Measurements from ENCODE around the gene RPGRIP1L. TPM values are rescaled to one million over a fixed set of nuclear protein-coding genes. Genes with fewer than 3 reads are reported as not detected.

The RPGRIP1L gene
- total RNA-seq, 4 donors from 2014 or later = 0.53 to 0.75 (median 0.68) TPM

DNA sequence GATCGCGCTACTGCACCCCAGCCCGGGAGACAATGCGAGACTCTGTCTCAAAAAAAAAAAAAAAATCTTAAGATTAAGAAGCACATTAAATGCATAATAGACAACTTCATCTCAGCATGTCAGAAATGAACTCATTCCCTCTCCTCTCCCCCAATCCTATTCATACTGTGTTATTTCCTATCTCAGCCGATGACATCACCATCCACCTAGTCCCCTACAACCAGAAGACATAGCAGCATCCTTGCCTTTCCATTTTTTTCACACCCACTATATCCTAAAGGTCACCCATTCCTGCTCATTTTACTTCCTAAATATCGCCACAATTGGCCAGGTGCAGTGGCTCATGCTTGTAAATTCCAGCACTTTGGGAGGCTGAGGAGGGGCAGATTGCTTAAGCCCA lies 81.3 kb downstream of the RPGRIP1L start:
- no peak overlapping the region for H3K4me3 ChIP-seq
- DNase-seq (no peak), ATAC-seq (no peak)

DNA sequence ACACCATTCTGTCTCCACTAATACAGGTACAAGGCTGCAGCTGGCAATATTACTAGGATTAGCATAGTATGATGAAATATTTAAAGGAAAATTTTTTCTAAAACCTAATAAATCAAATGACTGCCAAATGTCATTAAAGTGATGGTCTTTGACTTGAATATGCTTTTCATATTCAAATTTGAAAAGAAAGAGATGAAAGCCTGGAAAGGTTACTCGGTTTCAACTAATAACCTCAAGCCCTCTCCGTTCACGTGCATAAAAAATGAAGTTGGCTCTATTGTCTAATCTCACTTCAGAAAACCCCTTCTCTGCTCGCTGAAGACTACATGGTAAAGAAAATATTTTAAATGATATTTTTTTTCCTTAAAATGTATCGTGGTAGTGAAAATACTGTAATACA lies 83.2 kb downstream of the RPGRIP1L start:
- H3K27ac ChIP-seq = no peak overlapping the region

More for the DNA sequence above, 81.3 kb downstream of the RPGRIP1L start:
- H3K9me3 ChIP-seq = no peaks in the 10 kb centered on the region
- intact Hi-C loops (cut with DNase I; ENCODE audit: low total_unique reads) = no loop called here
- H3K27me3 ChIP-seq = no peaks in the 10 kb centered on the region
- H3K4me1 ChIP-seq = no peaks in the 10 kb centered on the region
- in situ Hi-C loops (cut with MboI; ENCODE audit: low sequenced_read_pairs in 4 of 4) = no loop called here
- no peaks in the 10 kb centered on the region for H3K36me3 ChIP-seq
- TF ChIP-seq POLR2A (IDR thresholded peaks at IDR 0.05) = no peak
- TF ChIP-seq, protein P1, sequence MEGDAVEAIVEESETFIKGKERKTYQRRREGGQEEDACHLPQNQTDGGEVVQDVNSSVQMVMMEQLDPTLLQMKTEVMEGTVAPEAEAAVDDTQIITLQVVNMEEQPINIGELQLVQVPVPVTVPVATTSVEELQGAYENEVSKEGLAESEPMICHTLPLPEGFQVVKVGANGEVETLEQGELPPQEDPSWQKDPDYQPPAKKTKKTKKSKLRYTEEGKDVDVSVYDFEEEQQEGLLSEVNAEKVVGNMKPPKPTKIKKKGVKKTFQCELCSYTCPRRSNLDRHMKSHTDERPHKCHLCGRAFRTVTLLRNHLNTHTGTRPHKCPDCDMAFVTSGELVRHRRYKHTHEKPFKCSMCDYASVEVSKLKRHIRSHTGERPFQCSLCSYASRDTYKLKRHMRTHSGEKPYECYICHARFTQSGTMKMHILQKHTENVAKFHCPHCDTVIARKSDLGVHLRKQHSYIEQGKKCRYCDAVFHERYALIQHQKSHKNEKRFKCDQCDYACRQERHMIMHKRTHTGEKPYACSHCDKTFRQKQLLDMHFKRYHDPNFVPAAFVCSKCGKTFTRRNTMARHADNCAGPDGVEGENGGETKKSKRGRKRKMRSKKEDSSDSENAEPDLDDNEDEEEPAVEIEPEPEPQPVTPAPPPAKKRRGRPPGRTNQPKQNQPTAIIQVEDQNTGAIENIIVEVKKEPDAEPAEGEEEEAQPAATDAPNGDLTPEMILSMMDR (IDR thresholded peaks at IDR 0.05 in 4 of 5, conservative IDR thresholded peaks at IDR 0.05 in 1 of 5) = no peak
- H3K27ac ChIP-seq = no peak overlapping the region

DNA sequence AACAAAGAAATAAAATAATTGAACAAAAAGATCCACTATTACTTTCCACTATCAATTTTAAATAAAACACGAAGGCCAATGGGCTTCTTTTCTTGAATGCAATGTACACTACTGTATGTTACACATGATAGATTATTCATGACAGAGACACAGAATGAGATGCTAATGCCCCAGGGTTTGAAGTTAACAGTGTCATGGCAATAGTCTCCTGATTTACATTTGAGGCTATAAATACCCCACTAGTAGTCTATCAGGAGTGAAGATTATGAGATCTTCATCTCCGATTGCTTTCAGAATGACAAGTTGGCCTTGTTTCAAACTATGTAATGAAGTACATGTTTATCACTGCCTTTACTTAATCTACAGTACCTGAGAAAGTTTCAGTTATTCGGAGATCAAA lies 84.4 kb downstream of the RPGRIP1L start:
- TF ChIP-seq POLR2A (IDR thresholded peaks at IDR 0.05) = no peak
- TF ChIP-seq, protein P1 (IDR thresholded peaks at IDR 0.05 in 4 of 5, conservative IDR thresholded peaks at IDR 0.05 in 1 of 5) = no peak
- Histone ChIP-seq H3K4me1 (no peaks in the 10 kb centered on the region), H3K36me3 (no peaks in the 10 kb centered on the region), H3K9me3 (no peaks in the 10 kb centered on the region), H3K27ac (no peak overlapping the region), H3K4me3 (no peak overlapping the region), H3K27me3 (no peaks in the 10 kb centered on the region)
- DNase-seq (no peak), ATAC-seq (no peak)
- intact Hi-C loops (cut with DNase I; ENCODE audit: low total_unique reads) (no loop called here), in situ Hi-C loops (cut with MboI; ENCODE audit: low sequenced_read_pairs in 4 of 4) (no loop called here)

More for the DNA sequence above, 83.2 kb downstream of the RPGRIP1L start:
- ATAC-seq = no peak
- TF ChIP-seq, protein P1 (IDR thresholded peaks at IDR 0.05 in 4 of 5, conservative IDR thresholded peaks at IDR 0.05 in 1 of 5) = no peak
- TF ChIP-seq POLR2A (IDR thresholded peaks at IDR 0.05) = no peak
- H3K9me3 ChIP-seq = no peaks in the 10 kb centered on the region
- H3K4me3 ChIP-seq = no peak overlapping the region
- H3K36me3 ChIP-seq = no peaks in the 10 kb centered on the region
- no peaks in the 10 kb centered on the region for H3K4me1 ChIP-seq
- no peaks in the 10 kb centered on the region for H3K27me3 ChIP-seq
- intact Hi-C loops (cut with DNase I; ENCODE audit: low total_unique reads) (no loop called here), in situ Hi-C loops (cut with MboI; ENCODE audit: low sequenced_read_pairs in 4 of 4) (no loop called here)
- no peak for DNase-seq

DNA sequence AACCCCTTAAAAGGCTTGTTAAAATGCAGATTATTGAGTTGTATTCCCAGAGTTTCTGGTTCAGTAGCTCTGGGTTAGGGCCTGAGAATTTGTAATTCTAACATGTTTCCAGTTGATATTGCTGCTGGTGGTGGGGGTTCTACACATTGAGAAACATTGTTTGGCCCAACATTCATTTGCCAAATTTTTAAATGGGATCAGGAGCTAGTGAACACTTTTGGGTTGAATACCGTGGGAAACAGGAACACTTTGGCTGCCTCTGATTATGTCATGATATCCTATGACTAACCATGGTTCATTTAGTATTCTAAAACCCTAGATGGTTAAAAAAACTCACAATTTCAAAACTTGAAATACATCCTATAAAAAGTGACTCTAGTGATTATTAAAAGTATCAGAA lies 89.3 kb downstream of the RPGRIP1L start:
- Histone ChIP-seq H3K27me3 (no peaks in the 10 kb centered on the region), H3K36me3 (no peaks in the 10 kb centered on the region), H3K4me1 (no peaks in the 10 kb centered on the region), H3K4me3 (no peak overlapping the region), H3K9me3 (no peaks in the 10 kb centered on the region), H3K27ac (no peak overlapping the region)
- ATAC-seq (no peak), DNase-seq (no peak)
- in situ Hi-C loops (cut with MboI; ENCODE audit: low sequenced_read_pairs in 4 of 4) = no loop called here
- intact Hi-C loops (cut with DNase I; ENCODE audit: low total_unique reads) = no loop called here
- TF ChIP-seq POLR2A (IDR thresholded peaks at IDR 0.05) = no peak
- TF ChIP-seq, protein P1 (IDR thresholded peaks at IDR 0.05 in 4 of 5, conservative IDR thresholded peaks at IDR 0.05 in 1 of 5) = no peak

DNA sequence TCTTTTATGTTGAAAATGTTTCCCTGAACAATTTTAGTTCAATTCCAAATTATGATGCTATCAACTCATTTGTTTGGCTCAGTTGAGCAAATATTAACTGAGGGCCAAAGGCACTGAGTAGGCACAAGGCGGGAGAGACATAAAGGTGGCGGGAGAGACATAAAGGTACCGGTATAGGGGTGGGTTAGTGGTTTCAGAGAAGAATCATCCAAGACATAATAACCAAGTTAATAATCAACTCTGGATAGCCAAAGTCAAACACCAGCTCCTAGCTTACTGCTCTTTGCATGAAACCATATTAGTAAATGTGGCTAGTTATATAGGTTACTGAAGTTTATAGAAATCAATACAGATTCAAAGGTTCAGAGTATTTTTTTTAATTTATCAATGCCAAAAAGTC lies 91.7 kb downstream of the RPGRIP1L start:
- Histone ChIP-seq H3K36me3 (no peaks in the 10 kb centered on the region), H3K27me3 (no peaks in the 10 kb centered on the region), H3K27ac (no peak overlapping the region), H3K4me1 (no peaks in the 10 kb centered on the region), H3K9me3 (no peaks in the 10 kb centered on the region), H3K4me3 (no peak overlapping the region)
- no peak for ATAC-seq
- intact Hi-C loops (cut with DNase I; ENCODE audit: low total_unique reads) (no loop called here), in situ Hi-C loops (cut with MboI; ENCODE audit: low sequenced_read_pairs in 4 of 4) (no loop called here)
- DNase-seq = no peak
- no peak for TF ChIP-seq POLR2A (IDR thresholded peaks at IDR 0.05)
- TF ChIP-seq, protein P1 (IDR thresholded peaks at IDR 0.05 in 4 of 5, conservative IDR thresholded peaks at IDR 0.05 in 1 of 5) = no peak

Data from gastrocnemius medialis (tissue), 4 donors.